ENCODE measurements around the gene POPDC3. TPM values are rescaled to one million over a fixed set of nuclear protein-coding genes. Genes with fewer than 3 reads are reported as not detected.

Gene POPDC3, protein sequence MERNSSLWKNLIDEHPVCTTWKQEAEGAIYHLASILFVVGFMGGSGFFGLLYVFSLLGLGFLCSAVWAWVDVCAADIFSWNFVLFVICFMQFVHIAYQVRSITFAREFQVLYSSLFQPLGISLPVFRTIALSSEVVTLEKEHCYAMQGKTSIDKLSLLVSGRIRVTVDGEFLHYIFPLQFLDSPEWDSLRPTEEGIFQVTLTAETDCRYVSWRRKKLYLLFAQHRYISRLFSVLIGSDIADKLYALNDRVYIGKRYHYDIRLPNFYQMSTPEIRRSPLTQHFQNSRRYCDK
- total RNA-seq = under 0.01 TPM in 1 of 2 replicates, not detected in the other

DNA sequence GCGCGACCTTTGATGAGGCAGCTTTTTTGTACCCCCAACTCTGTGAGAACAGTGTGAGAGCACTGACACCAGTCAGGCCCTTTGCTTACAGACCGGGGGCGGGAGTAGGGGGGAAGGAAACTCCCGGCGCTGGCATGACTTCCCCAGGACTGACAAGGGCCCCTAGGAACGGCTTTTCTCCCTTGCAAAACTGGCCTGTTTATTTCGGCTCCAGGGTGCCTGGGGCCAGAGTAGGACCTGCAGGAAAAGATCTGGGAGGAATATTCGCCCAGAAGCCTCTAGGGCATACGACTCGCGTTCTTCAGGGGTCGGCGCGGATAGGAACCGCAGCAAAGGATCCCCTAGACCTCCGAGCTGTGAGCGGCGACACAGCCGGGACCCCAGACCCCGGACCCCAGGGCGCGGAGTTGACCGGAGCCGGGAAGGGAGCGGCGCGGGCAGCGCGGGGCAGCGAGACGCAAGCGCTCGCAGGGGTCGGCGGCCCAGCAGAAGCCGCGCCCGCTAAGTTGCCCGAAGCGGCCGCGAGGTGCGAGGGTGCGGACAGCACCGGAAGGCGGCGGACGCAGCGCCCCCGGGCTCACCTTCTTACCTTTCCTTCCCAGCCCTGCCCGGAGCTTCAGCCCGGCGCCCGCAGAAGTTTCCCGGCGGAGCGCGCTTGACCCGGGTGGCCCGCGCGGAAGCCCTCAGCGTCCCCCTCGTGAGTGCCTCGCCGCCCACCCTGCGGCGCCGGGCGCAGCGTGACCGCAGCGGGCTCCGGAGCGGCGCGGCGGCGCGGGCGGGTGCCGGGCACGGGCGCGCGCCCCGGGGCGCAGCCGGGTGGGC, at the start of gene POPDC3:
Gene POPDC3 (minus strand): TSS at position 771 of the 822 bp plus-strand sequence. CDS start 18,105 bp downstream, outside the sequence.

Other genes with a start within 250 kb of the POPDC3 start
- under 0.01 TPM in 2 replicates for gene LIN28B, start 222.9 kb downstream of the POPDC3 start, total RNA-seq
- 12.6 and 15.8 TPM in 2 replicates for gene PREP, start 223.1 kb upstream of the POPDC3 start, total RNA-seq